C4-2B (cell line): Measurements from ENCODE around the gene HYKK.

Experiments used
- CTCF ChIP-seq: fragments of 450-650 bp; conservative IDR thresholded peaks from 2 replicates; pipeline ENCODE4 v1.5.1; 2017; ENCODE audit warnings: mild to moderate bottlenecking
- ZFX ChIP-seq: fragments of 450-650 bp; IDR thresholded peaks from 2 replicates; pipeline ENCODE4 v1.6.1; 2017

DNA sequence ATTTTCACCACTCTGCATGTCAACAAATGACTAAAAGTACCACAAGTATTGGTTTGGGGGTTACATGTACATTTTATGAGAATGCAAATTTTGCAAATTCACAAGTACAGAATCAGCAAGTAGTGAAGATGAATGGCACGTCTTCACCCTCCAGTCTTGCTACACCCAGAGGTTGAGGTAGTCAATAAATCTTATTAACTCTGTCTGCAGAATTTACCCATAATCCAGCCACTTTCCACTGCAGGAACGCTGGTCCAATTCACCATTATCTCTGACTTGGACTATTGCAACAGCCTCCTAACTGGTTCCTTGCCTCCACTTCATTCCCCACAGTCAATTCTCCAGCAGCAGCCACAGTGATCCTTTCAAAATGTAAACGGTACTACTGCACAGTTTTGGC lies 43.4 kb downstream of the HYKK start:
- TF ChIP-seq CTCF (no peak), ZFX (no peak)
